SKM-1 treated with dmso at 0.1 percent for 144 hours (cell line): ENCODE measurements around the gene CFAP73.
"Not testable (repeated sequence)": the region's sequence is repeated elsewhere in the genome, so short reads cannot be mapped to it uniquely, and the experiment has no call there.

Source experiments
- DNase-seq: peaks from one replicate; lab custom pipeline; 2025; ENCODE audit not compliant: unreplicated experiment; lab: John Stamatoyannopoulos, UW

The CFAP73 gene

GRCh38 chr12:113149361-113150150 lies at the start of gene CFAP73:
TSS of gene CFAP73 (plus strand) at chr12:113149724. CDS start at chr12:113149858, 134 bp downstream.
- DNase-seq: no peak

GRCh38 chr12:113099764-113100163 lies 49.8 kb upstream of the CFAP73 start:
- no peak for DNase-seq

- no peak for DNase-seq
These were observed 47.8 kb upstream of the CFAP73 start for GRCh38 chr12:113101751-113102150.

GRCh38 chr12:113102811-113103210 lies 46.7 kb upstream of the CFAP73 start:
- DNase-seq: no peak

- no peak for DNase-seq
These were observed 45.6 kb upstream of the CFAP73 start for GRCh38 chr12:113103756-113104450.

GRCh38 chr12:113104953-113105510 lies 44.5 kb upstream of the CFAP73 start:
- DNase-seq: no peak

- DNase-seq: no peak
These were observed 43.8 kb upstream of the CFAP73 start for GRCh38 chr12:113105606-113106271.

GRCh38 chr12:113106361-113106760 lies 43.2 kb upstream of the CFAP73 start:
- DNase-seq: no peak

GRCh38 chr12:113108308-113108707 lies 41.2 kb upstream of the CFAP73 start:
- no peak for DNase-seq

- DNase-seq: no peak
These were observed 40.2 kb upstream of the CFAP73 start for GRCh38 chr12:113109360-113109759.

GRCh38 chr12:113109872-113110599 lies 39.5 kb upstream of the CFAP73 start:
- no peak for DNase-seq

GRCh38 chr12:113111247-113111646 lies 38.3 kb upstream of the CFAP73 start:
- DNase-seq: no peak

- DNase-seq: no peak
These were observed 37.3 kb upstream of the CFAP73 start for GRCh38 chr12:113112043-113112899.

- DNase-seq: no peak
These were observed 36.1 kb upstream of the CFAP73 start for GRCh38 chr12:113113397-113113796.

GRCh38 chr12:113114447-113115178 lies 34.9 kb upstream of the CFAP73 start:
- no peak for DNase-seq

GRCh38 chr12:113115455-113116126 lies 33.9 kb upstream of the CFAP73 start:
- no peak for DNase-seq

- DNase-seq: no peak
These were observed 32.6 kb upstream of the CFAP73 start for GRCh38 chr12:113116875-113117274.

GRCh38 chr12:113117684-113118083 lies 31.8 kb upstream of the CFAP73 start:
- not testable (repeated sequence) for DNase-seq

GRCh38 chr12:113118142-113118541 lies 31.4 kb upstream of the CFAP73 start:
- DNase-seq: no peak
